Suppressor macrophage treated with lipopolysaccharide for 1 hour (primary cell): Measurements from ENCODE around the gene DNAAF8.

Experiments
- DNase-seq, 3 donors: peaks; one replicate each; pipeline ENCODE4 v3.0.0-alpha.2; 2020 to 2022

Gene DNAAF8

DNA sequence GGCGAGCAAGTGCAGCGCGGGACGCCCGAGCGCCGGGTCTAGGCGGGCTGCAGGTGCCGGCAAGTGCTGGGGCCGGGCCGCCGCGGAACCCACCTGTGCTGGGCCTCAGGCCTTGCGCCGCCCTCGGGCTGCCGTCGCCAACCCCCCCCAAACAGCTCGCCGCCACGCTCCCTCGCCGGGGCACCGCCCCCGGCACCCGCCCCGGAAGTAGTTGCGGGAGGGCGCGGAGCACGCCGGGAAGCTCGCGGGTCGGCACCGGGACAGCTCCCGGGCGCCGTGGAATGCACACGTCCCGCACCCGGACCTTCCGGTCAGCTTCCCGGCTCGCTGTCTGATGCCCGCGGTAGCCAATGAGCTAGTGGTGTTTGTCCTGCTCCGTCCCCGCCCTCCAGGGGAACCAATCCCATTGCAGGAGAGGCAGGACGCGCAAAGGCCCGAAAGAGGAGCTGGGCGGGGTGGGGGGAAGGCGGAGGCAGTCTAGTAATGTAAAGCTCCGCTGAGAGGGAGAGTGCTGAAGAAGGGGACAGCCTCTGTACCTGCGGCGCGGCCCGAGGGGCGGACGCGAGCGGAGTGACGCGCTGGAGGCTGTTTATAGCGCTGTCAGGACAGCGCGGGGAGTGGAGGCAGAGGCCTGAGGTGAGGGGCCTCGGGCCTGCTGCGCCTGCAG is at the start of gene DNAAF8, which contains the start of gene ANKS3:
DNAAF8 (plus strand) TSS at position 475 of the 667 bp plus-strand sequence. CDS start 1,978 bp downstream, outside the sequence.
ANKS3 (minus strand) TSS at position 209 of the 667 bp plus-strand sequence. CDS start 4,122 bp downstream, outside the sequence.
- DNase-seq: peak; percentile 97 to 98 (median 97)

- DNase-seq: no peak
Measured at GRCh38 chr16:4684763-4685162, 49.6 kb upstream of the DNAAF8 start.

DNA sequence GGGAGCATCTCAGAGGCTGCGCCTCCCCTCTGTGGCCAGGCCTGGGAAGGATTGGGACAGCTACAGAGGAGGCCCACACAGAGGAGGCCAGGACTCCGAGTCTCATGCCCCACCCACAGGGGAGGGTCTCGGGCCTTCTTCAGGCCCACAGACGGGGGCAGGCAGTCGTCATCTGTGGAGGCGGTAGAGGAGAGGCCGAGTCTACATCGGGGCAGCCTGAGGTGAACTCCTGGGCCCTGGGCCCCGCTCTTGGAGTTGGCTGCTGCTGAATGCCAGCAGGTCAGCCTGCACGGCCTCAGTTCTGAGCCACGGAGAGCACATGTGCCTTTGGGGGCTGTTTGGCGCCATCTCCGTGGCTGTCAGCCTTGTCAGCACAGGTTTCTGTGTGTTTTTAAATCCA is 49.0 kb upstream of the DNAAF8 start:
- DNase-seq: no peak

- DNase-seq: no peak
Measured at GRCh38 chr16:4685776-4686496, 48.4 kb upstream of the DNAAF8 start.

- DNase-seq: no peak
Measured at GRCh38 chr16:4686497-4687210, 47.7 kb upstream of the DNAAF8 start.

DNA sequence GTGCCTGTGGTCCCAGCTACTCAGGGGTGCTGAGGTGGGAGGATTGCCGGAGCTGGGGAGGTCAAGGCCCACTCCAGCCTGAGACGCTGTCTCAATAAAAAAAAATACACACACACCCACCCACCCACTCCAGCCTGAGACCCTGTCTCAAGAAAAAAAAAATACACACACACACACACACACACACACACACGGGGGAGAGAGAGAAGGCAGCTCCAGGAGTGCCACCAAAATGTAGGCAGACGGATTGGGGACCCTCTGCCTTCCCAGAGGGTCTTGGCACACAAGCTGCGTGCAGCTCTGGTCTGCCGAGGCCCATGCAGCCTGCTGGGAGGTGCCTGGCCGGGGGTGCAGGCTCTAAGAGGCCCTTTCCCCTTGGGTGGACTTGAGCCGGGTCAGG is 46.9 kb upstream of the DNAAF8 start:
- no peak for DNase-seq

- DNase-seq: no peak
Measured at GRCh38 chr16:4687946-4688673, 46.2 kb upstream of the DNAAF8 start.

- DNase-seq: no peak
Measured at GRCh38 chr16:4688674-4689045, 45.7 kb upstream of the DNAAF8 start.

- no peak for DNase-seq
Measured at GRCh38 chr16:4689091-4689671, 45.2 kb upstream of the DNAAF8 start.

GRCh38 chr16:4689864-4690704 is 44.3 kb upstream of the DNAAF8 start:
- DNase-seq: no peak

- no peak for DNase-seq
Measured at GRCh38 chr16:4690946-4691665, 43.2 kb upstream of the DNAAF8 start.

DNA sequence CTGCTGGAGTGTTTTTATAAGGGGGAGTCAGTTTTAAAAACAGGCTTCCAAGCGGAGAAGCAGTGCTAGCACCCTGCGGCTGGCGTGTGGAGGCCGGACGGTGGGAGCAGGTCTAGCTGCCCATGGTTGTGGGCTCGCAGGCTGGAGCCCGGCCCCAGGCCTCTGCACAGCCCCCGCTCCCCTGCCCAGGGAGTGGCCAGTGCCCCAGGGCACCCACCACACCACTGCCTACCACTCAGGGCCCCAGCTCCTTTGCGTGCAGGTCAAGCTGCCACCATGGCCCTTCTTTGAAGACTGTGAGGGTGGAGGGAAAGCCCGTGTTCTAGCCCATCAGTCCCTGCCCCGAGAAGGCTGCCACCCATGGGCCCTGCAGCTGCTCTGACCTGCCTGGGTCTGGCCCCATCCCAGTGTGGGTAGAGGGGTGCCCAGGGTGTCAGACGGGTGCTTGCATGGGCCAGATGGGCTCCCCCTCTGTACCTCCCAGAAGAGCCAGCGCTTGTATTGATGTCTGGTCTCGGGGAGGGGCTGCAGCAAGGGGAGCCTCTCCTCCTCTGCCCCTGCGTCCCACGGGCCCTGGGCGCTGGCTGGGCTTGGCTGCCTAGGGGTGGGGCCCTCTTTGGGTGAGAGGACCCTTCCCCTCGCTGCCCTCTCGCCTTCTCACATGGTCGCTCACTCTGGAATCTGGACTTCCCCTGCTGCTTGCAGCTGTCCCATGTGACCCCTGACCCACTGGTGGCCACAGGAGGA is 42.5 kb upstream of the DNAAF8 start:
- DNase-seq: peak in 2 of 3 donors; percentile 20 to 31

- DNase-seq: peak; percentile 52 to 63 (median 57)
Measured at GRCh38 chr16:4692460-4693295, 41.7 kb upstream of the DNAAF8 start.

DNA sequence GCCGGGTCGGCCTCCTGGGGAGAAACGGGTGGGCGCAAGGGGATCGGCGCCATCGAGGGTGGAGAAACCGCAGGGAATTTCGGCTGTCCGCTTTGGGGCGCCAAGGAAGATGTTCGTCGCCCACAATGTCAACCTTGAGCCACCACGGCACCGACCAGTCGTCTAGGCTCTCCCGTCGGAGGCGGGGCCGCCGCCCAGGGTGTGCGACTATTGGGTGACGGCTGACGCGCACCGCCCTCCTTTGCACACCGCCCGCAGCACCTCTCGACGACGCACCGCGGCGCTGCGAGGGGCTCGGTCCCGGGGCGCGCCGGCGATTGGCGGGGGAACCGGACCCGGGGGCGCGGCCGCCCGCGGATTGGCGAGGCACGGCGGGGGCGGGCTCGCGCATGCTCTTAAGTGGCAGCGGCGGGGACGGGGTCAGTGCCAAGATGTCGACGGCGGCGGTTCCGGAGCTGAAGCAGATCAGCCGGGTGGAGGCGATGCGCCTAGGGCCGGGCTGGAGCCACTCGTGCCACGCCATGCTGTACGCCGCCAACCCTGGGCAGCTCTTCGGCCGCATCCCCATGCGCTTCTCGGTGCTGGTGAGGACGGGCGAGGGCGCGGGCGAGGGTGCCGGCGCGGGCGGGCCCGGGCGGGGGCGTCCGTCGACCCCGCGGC is 40.9 kb upstream of the DNAAF8 start, which contains the start of gene NUDT16L1:
NUDT16L1 (plus strand) TSS at position 267 of the 660 bp plus-strand sequence; CDS start at position 432, 165 bp downstream.
- peak; percentile 98 to 100 (median 99) for DNase-seq

GRCh38 chr16:4693956-4694641 is 40.2 kb upstream of the DNAAF8 start:
- peak; percentile 28 to 72 (median 43) for DNase-seq

DNA sequence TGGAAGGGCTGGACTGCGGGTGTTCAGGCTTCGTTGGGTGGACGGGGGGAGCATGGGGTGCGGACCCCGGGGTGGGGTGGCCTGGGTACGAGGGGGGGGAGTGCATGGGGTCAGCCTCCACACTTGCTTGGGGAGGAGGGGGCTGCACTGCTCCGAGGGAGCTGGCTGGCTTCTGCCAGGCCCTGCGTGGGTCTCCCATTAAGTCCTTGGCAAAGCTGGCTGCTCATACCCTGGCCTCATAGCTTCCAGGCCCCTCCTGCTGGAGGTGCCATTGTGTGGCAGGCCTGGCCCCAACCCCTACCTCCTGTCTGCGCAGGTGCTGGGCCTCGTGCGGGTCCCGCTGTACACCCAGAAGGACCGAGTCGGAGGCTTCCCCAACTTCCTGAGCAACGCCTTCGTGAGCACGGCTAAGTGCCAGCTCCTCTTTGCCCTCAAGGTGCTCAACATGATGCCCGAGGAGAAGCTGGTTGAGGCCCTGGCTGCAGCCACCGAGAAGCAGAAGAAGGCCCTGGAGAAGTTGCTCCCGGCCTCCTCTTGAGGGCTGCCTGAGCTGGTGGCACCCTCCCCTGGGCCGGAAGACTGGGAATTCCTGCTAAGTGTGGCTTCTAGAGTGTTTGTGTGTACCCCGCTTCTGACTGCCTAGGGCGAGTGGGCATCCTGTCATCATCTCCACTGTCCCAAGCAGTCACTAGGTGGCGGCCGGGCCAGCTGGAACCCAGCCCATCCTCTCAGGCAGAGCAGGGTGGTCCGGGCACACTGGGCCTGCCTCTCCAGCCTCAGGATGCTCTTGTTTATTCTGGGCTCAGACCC is 39.5 kb upstream of the DNAAF8 start:
- DNase-seq: no peak
